ENCODE data around the gene DACH1. TPM values are rescaled to one million over a fixed set of nuclear protein-coding genes. Genes with fewer than 3 reads are reported as not detected.

The DACH1 gene
- total RNA-seq, 4 donors from 2014 or later, result 0.08 to 2.3 (median 0.71) TPM

- intact Hi-C loops (cut with DNase I), result no loop called here
- 34 to 35% methylated on average over 1 of the region's 1 CpG for WGBS, 2 donors
- no peaks in the 10 kb centered on the region for H3K9me3 ChIP-seq
- H3K27me3 ChIP-seq, result no peaks in the 10 kb centered on the region
- H3K36me3 ChIP-seq, result no peaks in the 10 kb centered on the region
- no peak for DNase-seq
- no peak overlapping the region for H3K4me3 ChIP-seq
- TF ChIP-seq, protein P1, sequence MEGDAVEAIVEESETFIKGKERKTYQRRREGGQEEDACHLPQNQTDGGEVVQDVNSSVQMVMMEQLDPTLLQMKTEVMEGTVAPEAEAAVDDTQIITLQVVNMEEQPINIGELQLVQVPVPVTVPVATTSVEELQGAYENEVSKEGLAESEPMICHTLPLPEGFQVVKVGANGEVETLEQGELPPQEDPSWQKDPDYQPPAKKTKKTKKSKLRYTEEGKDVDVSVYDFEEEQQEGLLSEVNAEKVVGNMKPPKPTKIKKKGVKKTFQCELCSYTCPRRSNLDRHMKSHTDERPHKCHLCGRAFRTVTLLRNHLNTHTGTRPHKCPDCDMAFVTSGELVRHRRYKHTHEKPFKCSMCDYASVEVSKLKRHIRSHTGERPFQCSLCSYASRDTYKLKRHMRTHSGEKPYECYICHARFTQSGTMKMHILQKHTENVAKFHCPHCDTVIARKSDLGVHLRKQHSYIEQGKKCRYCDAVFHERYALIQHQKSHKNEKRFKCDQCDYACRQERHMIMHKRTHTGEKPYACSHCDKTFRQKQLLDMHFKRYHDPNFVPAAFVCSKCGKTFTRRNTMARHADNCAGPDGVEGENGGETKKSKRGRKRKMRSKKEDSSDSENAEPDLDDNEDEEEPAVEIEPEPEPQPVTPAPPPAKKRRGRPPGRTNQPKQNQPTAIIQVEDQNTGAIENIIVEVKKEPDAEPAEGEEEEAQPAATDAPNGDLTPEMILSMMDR (IDR thresholded peaks at IDR 0.05), result no peak
- TF ChIP-seq POLR2A (IDR thresholded peaks at IDR 0.05), result no peak
- no peak overlapping the region for H3K27ac ChIP-seq
- no peaks in the 10 kb centered on the region for H3K4me1 ChIP-seq
These were observed 12.6 kb downstream of the DACH1 start for GRCh38 chr13:71854401-71854800.

DNA sequence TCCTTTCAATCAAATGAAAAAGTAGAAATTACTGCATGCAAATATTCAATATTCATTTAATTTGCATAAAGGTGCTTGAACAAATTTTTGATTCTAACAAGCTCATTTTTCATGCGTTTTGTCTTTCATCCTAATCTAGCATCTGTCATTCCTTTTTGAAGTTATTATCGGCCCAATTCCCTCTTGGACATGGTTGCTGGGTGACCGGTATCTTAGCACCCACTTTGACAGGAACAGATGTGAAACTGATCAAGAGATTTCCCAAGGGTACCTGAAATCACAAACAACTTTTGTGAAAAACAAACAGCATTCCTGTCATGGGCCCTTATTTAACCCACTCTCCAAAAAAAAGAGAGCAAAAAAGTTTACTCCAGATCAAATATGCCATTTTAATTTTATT, 13.3 kb downstream of the DACH1 start:
- WGBS, 2 donors, result 62 to 81% methylated on average over 3 of the region's 3 CpGs
- Histone ChIP-seq H3K4me1 (no peaks in the 10 kb centered on the region), H3K4me3 (no peak overlapping the region), H3K36me3 (no peaks in the 10 kb centered on the region), H3K27ac (no peak overlapping the region), H3K9me3 (no peaks in the 10 kb centered on the region), H3K27me3 (no peaks in the 10 kb centered on the region)
- DNase-seq, result no peak
- no peak for TF ChIP-seq POLR2A (IDR thresholded peaks at IDR 0.05)
- TF ChIP-seq, protein P1 (IDR thresholded peaks at IDR 0.05), result no peak
- intact Hi-C loops (cut with DNase I), result no loop called here

DNA sequence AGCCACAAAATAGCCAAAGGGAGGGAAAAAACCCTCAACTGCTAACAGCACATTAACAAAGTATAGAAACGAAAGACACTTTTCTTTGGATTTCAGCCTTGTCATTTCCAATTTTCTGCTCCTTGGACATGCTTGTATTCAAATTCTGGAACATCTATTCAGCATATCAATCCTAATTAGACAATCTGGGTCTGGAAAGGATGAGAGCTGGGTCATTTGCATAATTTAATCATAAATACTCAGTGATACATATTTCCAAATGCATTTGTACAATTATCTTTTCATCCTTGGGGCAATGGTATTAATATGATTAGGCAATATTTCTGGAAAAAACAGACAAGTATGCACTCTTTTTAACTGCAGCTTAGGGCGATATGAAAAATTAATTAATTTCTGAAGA, 14.3 kb downstream of the DACH1 start:
- H3K27ac ChIP-seq, result no peak overlapping the region

GRCh38 chr13:71851498-71852409, 15.2 kb downstream of the DACH1 start:
- no peak for DNase-seq
- no peaks in the 10 kb centered on the region for H3K9me3 ChIP-seq
- no peak overlapping the region for H3K27ac ChIP-seq
- TF ChIP-seq, protein P1 (IDR thresholded peaks at IDR 0.05), result no peak
- no peak for TF ChIP-seq POLR2A (IDR thresholded peaks at IDR 0.05)
- intact Hi-C loops (cut with DNase I), result no loop called here
- H3K36me3 ChIP-seq, result no peaks in the 10 kb centered on the region
- H3K4me1 ChIP-seq, result no peaks in the 10 kb centered on the region
- H3K4me3 ChIP-seq, result no peak overlapping the region
- WGBS, 2 donors, result 80 to 81% methylated on average over 9 of the region's 9 CpGs
- H3K27me3 ChIP-seq, result no peaks in the 10 kb centered on the region

More for the DNA sequence above, 14.3 kb downstream of the DACH1 start:
- no peaks in the 10 kb centered on the region for H3K9me3 ChIP-seq
- WGBS, 2 donors, result 71 to 77% methylated on average over 2 of the region's 2 CpGs
- H3K27me3 ChIP-seq, result no peaks in the 10 kb centered on the region
- TF ChIP-seq, protein P1 (IDR thresholded peaks at IDR 0.05), result no peak
- TF ChIP-seq POLR2A (IDR thresholded peaks at IDR 0.05), result no peak
- H3K36me3 ChIP-seq, result no peaks in the 10 kb centered on the region
- no peak for DNase-seq
- H3K4me3 ChIP-seq, result no peak overlapping the region
- intact Hi-C loops (cut with DNase I), result no loop called here
- no peaks in the 10 kb centered on the region for H3K4me1 ChIP-seq

GRCh38 chr13:71842003-71842402, 25.0 kb downstream of the DACH1 start:
- H3K27me3 ChIP-seq, result no peaks in the 10 kb centered on the region
- DNase-seq, result no peak
- intact Hi-C loops (cut with DNase I), result no loop called here
- WGBS, 2 donors, result 80 to 83% methylated on average over 3 of the region's 3 CpGs
- no peaks in the 10 kb centered on the region for H3K4me1 ChIP-seq
- no peaks in the 10 kb centered on the region for H3K9me3 ChIP-seq
- no peak overlapping the region for H3K27ac ChIP-seq
- H3K36me3 ChIP-seq, result no peaks in the 10 kb centered on the region
- H3K4me3 ChIP-seq, result no peak overlapping the region
- TF ChIP-seq, protein P1 (IDR thresholded peaks at IDR 0.05), result no peak
- no peak for TF ChIP-seq POLR2A (IDR thresholded peaks at IDR 0.05)

All from esophagus squamous epithelium (tissue), 5 donors.